NCI-H2107 (cell line): ENCODE data around the gene MUL1.

Experiments
- DNase-seq: peaks from one replicate; lab custom pipeline; 2025; lab: John Stamatoyannopoulos, UW

The MUL1 gene

DNA sequence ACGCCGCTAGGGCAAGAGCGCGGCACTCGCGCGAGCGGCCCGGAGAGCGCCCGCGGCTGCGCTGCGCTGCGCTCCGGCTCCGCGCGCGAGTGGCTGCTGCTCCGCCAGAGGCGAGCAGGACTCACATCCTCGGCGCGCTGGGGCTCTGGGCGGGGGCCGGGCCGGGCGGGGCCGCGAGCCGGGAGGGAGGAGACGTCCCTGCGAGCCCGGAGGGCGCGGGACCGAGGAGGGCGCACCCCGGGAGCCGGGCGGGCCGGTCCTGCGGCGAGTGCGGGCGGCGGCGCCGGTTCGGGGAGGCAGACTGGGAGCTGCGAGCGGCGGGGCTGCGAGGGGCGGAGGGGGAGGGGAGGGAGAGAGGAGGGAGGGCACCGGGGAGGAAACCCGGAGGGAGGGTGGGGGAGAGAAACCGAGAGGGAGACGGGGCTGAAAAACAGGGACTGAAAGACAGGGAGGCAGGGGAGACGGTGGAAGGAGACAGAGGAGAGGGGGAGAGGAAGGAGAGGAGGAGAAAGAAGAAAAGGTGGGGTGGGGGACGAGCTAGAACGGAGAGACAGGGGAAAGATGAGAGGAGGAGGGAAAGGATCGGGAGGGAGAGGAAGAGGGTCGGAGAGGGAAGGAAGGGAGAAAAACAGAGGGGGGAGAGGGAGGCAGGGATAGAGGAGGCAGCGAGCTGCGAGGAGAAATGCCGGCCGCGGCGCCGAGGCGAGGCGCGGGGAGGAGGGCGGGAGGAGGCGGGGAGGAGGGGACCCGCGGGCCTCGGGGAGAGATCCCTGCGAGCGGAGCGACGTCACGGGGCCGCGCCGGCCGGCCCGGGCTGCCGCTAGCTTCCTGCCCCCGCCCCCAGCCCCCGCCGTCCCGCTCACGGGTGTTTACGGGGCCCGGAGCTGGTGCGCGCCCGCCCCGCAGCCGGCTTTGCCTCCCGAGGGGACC lies 22.2 kb downstream of the MUL1 start, which contains the start of gene CAMK2N1:
Gene CAMK2N1, minus strand, starts transcription at position 684 of the 930 bp plus-strand sequence. CDS start 831 bp downstream, outside the sequence.
- no peak for DNase-seq

DNA sequence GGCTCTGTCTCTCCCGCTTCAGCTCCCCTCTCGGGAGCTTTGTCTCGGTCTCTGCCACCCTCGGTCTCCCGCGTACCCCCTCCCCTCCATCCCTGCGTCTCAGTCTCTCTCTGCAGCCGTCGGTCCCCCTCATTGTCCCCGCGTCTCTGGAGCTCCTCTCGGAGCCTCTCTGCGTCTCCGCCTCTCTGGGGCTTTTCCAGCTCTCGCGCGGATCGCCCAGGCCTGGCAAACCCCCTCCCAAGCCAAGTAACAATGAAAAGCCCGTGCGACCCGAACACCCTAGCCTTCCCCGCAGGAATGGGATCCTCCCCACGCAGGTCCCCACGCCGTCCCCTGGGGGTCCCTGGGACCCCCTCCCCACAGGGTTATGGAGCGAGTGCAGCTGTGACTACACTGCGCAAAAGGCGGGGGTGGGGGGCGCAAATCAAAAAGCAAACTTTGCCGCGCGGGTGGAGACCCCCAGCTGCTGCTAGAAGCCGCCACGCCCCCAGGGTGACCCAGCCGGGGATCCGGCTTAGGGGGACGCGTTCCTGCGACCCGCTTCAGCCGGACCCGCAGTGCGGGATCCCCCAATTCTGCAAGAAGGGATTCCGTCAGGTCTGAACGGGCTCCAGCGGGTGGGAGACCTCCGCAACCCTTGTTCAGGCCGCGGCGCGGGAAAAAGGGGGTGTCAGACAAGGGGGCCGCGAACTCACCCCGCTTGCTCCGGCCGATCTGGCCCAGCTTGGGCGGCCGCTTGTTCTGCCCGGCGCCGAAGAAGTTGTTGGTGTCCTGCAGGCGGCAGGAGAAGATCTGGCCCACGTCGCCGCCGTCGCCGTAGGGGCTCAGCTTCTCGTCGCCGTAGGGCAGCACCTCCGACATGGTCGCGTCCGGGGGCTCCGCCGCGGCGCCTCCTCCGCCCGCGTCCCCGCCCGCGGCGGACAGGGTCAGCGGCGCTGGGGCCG lies 23.2 kb downstream of the MUL1 start:
- no peak for DNase-seq

DNA sequence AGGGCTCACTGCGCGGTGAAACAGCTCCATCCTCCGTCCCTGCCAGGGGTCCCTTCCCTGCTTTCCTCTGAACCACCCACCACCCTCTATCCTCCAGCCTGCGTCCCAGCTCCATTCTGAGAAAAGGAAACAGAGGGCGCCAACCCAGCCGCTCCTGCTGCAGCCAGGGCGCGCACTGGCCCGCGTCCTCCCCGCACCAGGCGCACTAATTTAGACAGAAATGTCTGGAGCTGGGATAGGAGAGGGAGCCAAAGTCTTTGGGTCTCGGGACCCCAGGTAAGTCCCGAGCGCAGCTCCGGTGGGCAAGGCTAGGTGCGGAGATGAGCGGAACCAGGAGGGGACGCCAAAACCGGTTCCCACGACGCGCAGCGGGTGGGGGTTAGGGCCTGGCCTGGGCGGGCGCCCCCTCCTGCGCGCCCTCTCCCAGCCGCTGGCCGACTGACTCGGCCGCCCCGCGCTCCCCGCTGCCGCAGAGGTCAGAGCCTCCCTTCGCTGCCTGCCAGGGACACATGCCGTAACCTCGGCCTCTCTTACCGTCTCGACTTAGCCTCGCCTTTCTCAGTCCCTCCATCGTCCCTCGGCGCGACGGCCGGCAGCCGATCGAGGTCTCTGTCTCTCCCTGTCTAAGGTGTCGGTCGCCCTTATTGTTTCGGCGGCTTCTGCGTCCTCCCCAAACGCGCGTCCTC lies 24.0 kb downstream of the MUL1 start:
- DNase-seq, result no peak

DNA sequence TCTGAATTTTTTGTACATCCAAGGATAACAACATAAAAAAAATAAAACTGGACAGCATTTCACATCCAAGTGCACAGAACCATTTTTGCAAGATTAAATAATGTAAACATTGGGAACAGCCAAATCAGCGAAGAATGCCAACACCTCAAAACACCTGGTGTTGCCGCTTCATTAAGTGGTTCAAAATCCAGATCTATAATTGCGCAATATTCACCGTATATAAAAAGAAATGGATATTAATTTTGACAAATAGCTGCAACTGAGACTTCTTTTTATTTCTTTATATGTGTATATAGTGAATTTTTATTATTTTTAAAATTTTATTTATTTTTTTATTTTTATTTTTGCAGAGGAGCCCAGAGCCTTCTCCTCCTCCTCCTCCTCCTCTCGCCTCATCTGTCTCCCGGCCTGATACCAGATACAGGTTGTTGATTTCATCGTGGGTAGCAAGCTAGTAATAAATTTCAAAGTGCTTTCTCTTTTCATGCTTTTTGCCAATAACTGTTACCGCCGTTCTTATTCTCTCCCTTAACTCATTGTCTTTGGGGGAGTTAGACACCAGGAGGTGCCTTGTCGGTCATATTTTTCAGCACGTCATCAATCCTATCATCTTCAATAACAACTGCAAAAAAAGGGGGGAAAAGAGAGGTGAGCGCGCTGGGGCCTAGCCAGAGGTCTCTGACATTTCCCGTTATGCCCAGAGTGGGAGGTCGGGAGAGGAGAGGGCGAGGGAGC lies 24.7 kb downstream of the MUL1 start:
- no peak for DNase-seq

DNA sequence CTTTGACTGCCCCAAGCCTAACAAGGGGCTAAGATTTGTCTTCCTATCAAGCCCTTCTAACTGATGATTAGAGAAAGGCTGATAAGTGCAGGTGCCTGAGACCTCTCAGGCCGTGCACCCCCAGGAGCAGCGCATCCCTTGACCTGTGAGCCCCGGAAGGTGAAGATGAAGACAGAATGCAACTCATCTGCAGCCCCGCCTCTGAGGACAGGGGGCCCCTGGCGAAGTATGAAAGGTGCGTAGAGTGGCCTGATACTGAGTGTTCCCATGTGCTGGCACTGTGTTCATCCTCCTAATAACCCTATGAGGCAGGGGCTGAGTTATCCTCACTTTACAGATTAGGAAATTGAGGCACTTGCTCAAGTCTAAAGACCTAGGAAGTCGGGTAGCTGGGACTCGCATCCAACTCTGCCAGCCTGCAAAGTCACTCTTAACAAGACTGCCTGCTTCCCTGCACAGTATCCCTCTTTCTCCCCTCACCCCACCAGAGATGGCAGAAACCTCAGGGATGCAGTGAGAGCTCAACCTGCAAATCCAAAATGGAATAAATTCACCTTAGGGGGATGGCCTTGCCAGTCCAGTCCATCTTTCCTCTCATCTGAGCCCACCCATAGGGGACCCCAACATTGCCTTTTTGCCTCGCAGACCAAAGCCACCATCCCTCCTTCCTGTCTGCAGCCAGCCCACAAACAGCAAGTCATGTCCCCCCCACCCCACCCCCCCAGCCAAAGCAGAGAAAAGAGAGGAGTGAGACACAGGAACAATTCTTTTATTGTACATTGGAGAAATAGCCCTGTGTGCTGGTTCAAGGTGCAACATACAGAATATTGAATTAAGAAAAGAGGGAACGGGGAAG lies 26.1 kb downstream of the MUL1 start:
- DNase-seq, result no peak

DNA sequence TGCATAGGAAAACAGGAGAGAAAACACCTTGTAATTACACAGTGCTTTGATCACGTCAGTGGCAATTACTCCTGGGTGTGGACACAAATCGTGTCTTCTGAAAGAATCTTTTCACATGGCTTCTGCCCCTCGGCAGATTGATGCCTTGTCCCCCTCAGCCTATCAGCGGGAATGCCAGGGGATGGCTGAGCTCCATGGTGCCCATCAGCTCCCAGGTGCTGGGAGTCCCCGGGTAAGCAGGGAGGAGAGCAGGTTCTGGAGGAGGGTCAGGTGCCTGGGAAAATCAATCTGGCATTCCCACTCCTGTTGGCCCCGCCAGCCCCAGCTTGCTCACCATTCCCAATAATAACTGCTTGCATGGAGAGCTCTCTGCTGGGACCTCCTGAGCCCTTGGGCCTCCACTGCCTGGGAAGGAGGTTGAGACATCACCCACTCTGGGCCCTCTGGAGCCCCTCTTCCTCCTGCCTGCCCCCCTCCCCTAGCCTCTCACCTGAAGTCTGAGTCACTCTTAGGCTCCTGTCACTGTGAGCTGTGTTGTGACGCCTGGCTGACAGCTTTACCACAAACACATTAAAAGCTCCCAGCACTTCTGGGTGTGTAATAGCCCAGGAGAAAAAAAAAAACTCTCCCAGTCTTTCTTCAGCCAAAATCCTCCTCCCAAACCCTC lies 26.9 kb downstream of the MUL1 start:
- no peak for DNase-seq

DNA sequence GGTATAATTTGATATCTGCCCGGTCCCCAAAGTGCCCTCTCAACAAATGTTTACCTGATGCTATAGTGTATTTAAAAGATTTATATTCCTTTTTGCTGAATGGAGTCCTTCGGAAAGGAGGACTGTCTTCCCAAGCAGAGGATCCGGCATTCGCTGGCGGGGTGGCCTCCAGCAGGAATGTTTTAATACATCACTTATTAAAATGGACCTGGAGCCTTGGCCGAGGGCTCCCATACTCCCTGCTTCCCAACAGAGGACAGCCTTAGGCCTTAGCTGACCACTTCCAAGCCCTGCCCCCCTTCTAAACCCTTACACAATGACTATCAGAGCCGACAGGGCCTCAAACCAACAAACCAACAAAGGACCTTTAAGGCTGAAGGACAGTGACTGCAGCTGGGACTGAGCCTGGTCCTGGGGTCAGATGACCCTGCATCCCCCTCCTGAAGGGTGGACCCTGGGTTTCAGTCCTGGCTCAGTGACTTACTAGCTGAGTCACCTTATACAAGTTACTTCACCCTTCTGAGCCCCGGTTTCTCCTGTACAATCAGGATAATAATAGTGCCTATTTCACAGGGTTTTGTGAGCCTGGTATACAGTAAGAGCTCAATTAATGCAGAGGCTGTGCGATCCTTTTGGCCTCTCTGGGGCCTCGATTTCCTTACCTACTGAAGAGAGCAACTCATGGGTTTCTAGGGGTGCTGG lies 27.6 kb downstream of the MUL1 start:
- DNase-seq, result no peak

DNA sequence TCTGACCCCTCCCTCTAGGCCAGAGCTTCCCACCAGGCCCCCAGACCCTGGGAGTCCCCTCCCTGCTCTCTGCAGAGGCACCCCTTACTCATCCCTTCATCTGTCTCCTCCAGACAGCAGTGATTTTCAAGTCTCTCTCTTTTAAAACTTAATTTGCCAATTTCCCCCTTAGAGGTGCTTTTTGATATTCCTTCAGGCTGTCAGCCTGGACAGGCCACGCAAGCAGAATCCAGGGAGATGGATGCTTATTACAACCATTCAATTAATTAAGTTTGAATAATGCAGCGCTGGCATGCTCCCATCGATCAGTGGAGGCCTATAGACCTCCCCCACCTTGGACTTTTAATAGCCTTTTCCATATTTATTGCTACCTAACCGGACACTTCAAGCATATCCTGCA lies 28.1 kb downstream of the MUL1 start:
- no peak for DNase-seq

DNA sequence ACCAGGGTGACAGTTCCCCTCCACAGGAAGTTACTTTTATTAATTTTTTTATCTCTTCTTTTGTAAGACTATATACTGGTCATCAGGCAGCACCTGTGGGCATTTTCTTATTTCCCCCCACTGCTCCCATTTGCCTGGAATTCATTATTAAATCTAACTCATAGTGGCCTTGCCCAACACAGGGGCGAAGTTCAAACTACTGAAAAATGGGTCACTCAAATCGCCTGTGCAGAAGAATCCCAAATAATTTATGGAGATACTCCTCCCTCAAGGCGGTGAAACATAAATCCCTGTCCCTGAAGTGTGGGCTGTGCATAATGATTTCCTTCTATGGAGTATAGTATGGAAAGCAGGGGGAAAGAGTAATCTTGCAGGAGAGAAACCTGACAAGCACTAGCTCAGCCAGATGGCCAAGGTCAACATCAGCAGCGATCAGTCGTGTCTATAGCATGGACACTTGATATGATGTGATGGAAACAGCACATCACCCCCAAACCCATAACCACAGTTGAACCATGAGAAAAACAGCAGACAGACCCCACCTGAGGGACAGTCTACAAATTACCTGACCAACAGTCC lies 29.8 kb downstream of the MUL1 start:
- no peak for DNase-seq

DNA sequence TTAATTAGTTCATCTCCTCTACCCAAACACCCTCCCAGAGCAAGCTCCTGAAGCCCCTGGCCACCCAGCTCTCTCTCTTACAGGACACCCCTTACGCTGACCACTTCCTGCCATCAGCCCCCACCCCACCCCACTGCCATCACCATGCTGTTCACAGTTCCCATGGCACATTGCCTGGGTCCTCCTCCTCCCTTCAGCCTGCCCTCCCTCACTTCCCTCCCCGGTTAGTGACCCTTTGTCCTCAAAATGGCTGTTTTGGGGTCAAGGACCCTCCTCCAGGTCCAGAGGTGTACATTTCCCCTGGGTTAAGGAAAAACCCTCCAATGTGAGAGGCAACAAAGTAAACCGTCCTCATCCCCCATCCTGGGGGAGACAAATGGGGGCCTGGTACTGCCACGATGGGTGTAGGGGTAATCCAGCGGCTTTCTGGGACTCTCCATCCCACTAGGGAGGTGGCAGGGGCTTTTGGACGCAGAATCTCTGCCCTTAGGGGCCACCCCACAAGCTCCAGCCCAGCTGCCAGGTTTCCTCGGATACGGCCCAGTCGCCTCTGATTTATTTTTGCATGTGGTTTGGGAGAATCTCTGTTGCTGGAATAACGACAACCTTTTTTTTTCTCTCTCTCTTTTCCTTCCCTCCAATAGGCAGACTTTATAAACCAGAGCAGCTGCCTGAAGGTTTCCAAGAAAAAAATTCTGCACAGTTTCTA lies 30.4 kb downstream of the MUL1 start:
- no peak for DNase-seq

DNA sequence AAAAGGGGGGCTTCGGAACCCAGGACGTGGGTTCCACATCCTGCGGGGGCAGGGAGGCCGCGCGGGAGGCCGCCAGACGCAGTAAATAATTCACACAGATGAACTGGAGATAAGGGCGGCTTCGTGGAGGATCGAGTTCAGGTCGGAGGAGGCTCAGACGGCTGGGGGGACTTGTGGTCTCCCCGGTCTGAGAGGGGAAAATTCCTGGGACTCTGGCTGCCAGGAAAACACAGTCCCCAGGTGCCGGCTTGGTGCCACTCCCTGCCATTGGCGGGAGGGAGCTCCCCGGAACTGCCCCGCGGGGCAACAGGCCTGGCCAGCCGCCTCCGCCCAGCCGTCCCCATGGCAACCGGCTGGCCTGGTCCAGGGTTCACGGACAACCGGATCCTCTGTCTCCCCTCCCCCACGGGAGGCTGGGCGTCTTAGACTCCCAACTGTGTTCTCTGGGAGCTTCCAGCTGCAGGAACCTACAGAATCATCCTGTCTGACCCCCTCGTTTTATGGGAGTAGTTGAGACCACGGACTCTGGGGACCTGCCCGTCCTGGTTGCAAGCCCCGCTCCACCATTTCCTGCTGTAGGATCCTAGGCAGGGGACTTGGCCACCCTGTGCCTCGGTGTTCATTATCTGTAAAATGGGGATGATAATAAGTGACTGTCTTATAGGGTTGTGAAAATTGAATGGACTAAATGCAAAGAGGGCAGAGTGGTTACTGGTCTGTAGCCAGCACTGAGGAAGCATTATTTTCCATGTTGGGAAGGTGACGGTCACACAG lies 31.5 kb downstream of the MUL1 start:
- no peak for DNase-seq

DNA sequence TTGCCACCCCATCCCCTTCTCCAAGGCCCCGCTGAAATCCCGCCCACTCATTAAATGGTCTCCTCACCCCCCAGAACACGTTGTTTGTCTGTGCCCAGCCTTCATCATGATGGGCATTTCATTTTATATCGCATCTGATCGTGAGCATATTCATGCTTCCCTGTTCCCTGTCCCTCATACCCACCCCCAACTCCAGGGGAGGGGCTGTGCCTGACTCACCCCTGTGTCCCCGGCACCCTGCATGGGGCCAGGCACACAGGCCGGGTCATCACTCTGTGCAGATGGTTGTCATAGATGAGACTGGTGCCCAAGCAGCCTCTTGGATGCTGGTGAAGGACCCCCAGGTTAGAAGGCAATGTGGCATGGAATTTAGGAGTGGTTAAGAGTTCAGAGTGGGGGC lies 33.0 kb downstream of the MUL1 start:
- DNase-seq, result no peak

DNA sequence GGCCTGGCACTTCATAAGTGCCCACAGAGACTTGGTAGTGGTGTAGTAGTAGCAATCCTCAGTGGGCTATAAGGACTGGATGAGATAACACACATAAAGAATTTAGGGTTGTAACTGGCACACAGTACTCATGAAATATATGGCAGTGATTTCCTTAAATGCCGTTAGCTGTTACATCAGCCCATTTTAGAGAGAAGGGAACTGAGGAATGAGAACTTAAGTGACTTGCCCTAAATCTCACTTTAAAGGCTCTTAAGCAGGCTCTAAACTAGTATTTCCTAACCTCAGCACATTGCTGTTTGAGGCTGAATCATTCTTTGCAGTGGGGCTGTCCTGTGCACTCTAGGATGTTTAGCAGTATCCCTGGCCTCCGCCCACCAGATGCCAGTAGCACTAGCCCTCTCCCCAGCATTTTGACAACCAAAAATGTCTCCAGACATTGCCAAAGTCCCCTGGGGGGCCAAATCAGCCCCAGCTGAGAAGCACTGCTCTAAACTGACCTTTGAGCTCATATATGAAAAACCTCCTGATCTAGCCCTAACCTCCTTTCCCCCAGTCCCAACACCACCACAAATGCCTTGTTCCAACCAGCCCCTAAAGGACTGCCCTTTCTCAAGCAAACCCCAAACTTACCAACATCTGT lies 33.5 kb downstream of the MUL1 start:
- no peak for DNase-seq

DNA sequence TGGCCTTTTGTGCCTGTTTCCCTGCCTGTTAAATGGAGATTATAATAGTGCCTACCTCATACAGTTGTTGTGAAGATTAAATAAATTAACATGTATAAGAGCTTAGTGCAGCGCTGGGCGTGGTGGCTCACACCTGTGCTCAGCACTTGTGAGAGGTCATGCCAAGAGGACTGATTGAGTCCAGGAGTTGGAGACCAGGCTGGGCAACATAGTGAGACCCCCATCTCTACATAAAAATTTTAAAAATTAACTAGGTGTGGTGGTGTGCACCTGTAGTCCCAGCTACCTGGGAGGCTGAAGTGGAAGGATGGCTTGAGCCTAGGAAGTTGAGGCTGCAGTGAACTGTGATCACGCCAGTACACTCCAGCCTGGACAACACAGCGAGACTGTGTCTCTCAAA lies 34.1 kb downstream of the MUL1 start:
- DNase-seq, result no peak

DNA sequence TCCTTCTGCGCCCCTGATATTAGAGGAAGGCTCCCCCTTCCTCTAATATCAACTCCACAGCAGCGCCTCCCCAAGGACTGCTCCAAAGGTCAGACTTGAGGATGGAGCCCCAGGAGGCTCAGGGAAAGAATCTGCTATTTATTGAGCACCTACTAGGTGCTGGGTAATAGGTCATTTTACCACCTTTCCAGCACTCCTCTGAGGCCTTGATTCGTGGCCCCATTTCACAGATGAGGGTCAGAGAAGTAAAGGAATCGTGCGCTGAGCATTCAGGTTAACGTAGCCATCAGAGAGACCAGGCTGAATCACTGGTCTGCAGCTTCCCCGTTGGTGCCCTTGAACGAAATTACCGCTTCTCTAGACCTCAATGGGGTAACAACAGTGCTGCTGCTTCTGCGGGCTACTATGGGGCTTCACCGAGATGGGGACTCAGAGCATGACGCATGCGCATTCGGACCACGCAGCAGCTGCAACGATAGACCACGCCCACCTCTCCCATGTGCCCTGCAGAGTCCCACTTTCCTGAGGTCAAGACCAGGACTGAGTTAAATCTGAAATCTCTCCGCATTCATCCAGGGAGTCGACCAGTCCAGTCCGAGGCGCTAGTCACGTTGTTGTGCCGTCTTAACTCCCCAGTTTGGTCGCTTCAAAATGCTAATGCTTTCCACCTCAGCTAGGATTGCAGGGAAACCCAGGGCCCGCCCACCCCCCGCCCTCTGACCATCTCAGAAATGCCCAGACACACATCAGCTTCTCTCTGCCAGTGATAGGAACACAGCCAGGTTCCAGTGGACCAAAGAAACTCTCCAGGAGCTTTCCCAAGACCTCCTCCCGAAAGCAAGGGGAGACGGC lies 34.9 kb downstream of the MUL1 start:
- no peak for DNase-seq

DNA sequence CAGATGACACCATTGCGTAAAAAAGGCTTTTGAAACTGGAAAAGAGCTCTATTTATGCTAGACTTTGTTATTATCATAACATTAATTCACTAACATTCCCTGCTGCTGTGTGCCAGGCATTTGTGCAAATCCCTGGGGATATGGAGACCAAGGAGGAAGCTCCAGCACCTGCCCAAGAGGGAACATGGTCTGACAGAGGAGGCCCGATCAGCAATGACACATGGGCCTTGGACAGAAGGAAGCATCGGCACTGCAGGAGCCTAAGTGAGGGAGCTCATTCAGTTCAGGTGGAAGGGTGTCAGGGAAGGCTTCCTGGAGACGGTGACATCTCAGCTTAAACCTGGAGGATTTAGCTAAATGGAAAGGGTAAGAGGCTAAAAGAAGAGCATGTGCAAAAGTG lies 35.8 kb downstream of the MUL1 start:
- DNase-seq, result no peak
